GM18909 (cell line): ENCODE measurements around the gene TENT4A.

Experiments
- ATAC-seq: cut with Tn5 transposase; IDR thresholded peaks from one replicate; pipeline ENCODE4 v1.9.1; 2021; ENCODE audit warnings: mild to moderate bottlenecking; ENCODE audit not compliant: unreplicated experiment, poor library complexity

Gene TENT4A

DNA sequence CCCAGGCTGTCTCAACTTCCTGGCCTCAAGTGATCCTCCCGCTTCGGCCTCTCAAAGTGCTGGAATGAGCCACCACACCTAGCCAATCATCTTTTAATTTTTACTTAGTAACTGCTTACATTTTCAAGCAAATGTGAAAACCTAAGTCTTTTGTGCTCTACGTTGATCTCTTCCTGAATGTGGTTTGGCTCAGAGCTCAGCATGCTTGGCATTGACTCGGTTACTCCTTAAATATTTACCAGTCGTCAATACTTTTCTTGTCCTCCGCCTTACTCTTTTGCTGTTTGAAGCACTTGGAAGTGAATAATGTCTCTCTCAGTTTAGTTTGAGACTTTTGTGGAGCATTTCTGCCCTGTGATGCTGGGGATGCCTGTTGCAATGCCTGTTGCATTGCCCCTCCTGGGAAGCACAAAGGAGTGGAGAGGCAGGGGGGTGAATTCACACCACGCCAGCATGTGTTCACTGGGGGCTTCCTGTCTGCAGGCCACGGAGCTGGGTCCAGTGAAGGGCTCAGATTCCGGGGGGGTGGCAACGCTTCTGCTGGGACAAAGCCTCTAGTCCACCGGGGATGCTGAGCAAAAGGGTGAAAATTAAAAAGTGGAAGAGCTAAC, 13.1 kb upstream of the TENT4A start:
- ATAC-seq, result no peak

DNA sequence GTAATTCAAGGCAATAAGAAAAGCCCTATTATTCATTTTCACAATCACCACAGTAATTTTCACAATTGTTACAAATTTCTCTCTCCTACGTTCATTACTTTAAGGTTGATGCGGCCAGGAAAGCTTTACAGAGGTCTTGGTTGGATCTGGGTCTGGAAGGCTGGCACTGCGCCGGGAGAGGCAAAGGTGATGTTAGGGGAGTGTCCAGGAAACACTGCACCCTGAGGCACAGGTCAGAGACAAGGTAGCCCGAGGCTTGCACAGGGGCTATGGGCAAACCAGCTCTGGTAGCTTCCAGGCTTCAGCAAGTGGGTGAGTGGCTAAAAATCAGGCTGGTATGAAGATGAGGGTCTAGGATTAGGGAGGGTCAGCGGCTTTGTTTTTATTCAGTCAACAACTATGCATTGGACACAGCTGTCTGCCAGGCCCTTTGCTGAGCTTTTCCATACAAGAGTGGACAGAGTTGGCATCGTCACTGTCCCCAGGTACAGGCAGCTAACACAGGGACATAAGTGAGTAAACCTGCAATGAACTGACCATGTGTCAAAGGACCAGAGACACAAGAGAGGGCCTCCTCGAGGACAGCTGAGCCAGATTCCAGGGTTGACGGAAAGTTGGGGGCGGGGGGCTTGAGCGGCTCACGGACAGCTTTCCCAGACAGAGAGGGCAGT, 12.4 kb upstream of the TENT4A start:
- ATAC-seq, result no peak

DNA sequence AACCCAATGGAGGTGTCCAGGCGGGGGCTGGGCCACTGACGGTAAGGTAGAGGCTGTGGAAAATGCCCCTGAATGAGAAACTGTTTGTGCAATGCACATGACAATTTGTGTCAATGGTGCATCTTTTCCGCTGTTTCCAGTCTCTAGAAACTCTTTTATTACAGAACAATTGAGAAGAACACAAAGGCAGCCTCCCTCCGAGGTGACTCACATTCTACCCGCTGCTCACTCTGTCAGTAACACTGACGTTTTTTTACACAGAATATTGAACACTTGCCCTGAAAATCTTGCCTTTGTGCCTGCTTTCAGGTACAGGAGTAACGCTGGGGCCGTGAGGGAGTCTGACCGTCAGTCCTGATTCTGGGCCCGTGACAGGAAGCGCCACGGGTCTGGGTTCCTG, 11.7 kb upstream of the TENT4A start:
- ATAC-seq, result no peak

DNA sequence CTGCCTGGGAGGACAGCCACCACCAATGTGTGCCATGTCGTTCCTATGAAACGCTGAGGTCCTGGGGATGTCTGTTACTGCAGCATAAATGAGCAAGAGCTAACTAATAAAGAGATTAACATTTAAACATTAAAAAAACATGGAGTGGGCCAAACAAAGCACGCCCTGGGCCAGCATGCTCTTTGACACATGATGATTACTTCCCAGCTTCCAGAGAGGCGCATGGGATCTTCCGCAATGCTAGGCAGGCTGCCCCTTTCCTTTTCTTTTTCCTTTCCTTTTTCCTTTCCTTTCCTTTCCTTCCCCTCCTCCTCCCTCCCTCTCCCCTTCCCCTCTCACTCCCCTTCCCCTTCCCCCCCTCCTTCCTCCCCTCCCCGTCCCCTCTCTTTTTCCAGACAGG, 10.6 kb upstream of the TENT4A start:
- no peak for ATAC-seq

DNA sequence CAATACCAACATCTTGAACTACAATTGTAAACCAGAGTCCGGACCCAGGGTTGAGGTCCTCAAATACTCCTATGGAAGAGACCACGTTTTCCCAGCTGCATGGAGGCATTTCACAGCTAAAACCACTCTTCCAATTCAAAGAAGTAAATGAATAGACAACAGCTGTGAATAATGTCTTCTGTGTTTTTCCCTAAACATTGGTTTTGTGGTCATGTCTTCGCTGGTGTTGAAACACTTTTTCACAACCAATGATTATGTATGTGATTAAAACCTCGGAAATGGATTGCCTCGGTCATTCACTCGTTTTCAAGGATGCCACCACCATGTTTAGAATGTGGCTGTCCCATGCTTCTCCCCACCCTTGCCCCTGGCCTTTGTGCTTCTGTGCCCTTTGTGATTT, 9.4 kb upstream of the TENT4A start:
- no peak for ATAC-seq

DNA sequence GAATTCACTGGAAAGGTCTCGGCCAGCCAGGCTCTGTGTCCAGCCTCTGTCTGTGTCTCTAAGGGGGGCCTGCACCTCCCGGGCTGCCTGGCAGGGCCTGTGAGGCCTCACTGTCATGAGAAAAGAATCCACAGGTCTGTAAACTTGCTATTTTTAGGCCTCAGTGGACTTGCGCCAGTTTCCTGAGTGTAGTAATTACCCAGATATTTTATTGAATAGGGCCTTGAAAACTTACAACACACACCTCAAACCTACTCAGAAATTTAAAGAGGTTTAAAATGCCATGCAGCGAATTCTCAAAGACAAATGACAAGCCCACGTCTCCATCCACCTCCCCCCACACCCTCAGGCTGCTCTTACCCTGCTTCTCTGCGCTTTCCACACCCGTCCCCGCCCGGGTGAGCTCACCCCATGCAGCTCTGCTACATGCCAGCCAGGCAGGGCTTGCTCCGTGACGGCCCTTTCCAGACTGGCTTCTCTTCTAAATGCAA, 8.8 kb upstream of the TENT4A start:
- ATAC-seq, result no peak

DNA sequence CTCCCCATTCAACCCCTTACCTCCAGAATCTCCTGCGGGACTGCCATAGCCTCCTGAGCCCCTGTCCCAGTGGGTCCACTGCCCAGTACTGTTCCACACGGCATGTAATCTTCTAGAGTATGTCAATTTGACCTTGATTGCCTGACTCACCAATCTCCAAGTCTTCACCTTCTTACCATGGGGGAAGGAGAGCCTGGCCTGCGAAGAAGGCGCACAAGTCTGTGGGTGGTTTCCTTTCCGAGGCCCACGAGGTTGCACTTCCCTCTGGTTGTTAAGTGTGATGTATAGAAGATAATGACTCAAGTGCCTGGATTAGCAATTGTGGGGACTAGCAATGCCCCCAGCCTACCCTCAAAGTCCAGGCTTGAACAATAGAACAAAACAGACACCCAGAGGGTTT, 8.1 kb upstream of the TENT4A start:
- peak; percentile 65 for ATAC-seq

DNA sequence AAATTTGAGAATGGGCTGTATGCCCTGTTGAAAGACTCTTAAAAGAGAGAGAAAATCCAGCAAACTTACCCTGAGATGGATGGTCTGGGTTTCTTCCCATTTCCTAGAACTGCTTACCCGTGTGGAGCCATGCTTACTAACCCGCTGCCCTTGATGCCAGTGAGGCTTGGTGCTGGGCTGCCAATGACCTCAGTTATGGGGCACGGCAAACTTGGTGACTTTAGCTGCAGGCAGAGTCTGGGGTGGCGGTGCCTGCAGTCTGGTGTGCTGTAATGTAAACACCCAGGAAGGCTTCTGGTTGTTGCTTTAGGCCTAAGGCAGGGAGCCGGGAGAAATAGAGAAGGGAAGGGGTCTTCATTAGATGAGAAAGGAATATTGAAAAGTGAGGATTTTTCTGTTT, 7.3 kb upstream of the TENT4A start:
- ATAC-seq, result no peak

DNA sequence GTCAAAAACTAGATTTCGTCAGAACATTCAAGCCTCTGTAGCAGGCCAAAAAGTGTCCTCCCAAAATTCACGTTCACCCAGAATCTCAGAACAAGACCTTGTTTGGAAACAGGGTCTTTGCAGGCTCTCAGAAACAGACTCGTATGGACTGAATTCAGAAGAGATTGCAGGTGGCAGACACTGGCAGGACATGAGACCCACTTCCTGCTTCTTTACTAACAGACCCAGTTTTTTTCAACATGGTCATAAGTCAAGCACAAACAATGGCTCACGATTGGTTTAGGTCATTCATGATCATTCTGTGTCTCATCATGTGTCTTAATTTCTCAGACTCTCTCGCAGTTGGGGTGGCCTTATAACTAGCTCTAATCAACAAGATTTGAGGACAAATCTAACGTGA, 5.4 kb upstream of the TENT4A start:
- no peak for ATAC-seq

DNA sequence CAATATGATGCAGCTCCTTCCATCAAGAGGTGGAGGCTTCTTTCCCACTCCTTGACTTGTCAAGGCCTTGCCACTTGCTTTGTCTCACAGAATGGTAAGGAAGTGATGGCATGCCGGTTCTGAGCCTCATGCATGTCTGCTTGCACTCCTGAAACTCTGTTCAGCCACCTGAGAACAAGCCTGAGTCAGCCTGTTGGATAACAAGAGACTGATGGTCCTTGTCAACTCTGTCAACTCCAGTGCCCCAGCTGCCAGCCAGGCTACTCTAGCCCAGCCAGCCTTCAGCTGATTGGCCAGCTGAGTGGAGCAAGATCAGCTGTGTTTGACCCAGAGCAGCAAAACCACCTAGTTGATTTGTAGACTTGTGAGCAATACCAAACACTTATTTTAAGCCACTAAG, 4.4 kb upstream of the TENT4A start:
- no peak for ATAC-seq

DNA sequence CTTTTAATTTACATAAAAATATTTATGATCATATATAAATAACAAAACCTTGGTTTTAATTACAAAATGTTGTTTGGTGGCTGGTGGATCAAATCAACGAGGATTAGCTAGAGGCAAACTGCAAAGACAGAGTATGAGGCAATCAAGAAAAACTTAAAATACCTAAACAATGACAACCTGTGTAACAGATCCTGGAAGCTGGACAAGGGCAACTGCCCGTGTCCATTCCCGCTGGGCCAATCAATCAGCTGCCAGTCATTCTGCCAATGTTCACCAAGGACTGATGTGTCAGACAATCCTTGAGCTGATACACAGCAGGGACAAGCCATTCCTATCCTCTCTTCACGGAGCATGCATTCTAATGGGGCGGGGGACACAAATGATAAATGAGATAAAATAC, 3.2 kb upstream of the TENT4A start:
- no peak for ATAC-seq

DNA sequence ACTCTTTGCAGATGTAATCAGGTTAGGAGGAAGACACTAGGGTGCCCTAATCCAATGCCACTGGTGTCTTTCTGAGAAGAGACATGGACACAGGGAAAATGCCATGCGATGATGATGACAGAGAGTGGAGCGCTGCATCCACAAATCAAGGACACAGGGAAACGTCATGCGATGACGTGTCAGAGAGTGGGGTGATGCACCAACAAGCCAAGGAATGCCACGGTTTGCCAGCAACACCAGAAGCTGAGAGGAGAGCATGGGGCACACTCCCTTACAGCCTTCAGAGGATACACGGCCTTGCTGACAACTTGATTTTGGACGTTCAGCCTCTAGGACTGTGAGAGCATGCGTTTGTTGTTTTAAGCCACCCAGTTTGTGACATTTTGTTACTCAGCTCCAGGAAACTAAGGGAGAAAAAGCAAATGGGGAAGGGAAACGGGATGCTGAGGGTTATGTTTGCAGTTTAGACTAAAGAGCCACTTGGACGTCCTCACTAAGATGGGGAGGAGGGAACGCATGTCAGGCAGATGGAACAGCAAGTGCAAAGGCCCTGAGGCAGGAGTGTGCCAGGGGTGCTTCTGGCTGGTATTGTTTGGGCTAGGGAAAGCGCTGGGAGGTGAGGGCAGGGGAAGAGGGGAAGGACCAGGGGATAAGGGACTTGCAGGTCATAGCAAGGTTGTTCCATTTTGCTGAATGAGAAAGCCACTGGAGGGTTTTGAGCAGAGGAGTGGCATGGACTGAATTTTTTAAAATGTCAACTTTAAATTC, 2.5 kb upstream of the TENT4A start:
- no peak for ATAC-seq

DNA sequence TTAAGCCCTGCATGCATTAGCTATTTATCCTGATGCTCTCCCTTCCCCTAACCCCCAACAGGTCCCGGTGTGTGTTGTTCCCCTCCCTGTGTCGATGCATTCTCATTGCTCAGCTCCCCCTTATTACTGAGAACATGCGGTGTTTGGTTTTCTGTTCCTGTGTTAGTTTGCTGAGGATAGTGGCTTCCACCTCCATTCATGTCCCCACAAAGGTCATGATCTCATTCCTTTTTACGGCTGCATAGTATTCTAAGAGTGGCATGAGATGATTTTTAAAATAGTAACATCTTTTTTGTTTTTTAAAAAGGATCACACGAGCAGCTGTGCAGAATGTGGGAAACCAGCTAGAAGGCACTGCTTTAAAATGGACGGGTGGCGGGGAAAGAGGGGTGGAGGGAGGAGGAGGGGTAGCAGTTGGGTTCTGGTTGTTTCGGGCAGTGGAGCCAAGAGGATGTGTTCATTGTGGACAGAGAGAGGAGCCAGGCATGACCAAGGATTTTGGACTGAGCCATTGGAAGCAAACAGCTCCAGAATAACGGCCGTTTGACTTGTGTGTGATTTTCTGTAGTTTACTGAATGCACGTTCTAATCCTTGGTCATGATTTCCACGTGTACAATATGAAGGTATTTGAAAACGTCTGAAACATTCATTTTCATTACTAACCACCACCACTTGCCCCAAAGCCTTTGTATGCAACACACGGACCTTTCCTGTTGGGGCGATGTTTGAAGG, 1.7 kb upstream of the TENT4A start:
- peak; percentile 18 for ATAC-seq

DNA sequence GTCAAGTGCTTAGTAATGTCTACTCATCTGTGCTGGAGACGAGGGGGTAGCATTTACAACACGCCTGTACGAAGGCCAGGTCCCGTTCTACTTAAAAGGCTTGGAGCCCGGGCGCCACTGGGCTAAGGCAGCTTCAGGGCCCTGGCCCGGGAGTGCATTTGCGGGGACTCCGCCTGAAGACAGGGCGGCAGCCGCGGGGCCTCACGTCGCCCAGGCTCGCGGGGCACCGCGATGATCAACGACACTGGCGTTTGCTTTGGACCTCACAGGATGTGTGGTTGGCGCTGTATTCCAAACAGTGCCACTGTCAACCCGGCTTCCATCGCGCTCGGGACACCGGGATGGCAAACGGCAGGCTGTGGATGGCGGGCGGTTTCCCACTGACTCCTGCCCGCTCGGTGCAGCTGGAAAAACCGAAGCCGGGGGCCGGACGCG, 1.1 kb upstream of the TENT4A start:
- peak; percentile 9 for ATAC-seq

DNA sequence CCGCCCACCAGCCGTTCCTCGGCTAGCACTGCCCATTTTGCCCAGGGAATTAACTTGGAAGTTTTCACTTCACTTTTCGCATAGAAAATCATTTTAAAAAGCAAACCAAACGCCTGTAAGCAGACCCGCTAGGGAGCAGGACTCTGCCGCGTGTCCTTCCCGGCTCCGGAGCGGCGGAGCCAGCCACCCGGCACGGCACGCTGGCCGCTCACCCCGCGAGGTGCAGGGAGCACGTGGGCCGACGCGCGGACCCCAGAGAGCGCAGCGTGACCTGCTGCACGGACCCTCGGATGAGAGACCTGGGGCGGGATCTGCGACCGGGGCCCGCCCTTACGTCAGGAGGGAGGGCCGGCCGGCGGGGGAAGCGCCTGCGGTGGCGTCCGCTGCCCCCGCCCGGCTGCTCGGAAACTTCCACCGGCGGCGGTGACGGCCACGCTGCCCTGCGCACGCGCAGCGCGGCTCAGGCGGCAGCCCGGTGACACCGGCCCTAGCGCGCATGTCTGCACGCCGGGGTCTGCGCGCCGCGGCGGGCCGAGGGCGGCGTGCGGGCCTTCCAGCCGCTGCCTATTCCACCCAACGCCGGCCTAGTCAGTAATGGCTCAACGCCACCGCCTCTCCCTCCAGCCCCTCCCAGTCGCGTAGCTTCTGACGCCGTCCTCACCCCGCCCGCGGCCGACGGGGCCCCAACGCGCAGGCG, 507 bp upstream of the TENT4A start:
- peak; percentile 67 for ATAC-seq

DNA sequence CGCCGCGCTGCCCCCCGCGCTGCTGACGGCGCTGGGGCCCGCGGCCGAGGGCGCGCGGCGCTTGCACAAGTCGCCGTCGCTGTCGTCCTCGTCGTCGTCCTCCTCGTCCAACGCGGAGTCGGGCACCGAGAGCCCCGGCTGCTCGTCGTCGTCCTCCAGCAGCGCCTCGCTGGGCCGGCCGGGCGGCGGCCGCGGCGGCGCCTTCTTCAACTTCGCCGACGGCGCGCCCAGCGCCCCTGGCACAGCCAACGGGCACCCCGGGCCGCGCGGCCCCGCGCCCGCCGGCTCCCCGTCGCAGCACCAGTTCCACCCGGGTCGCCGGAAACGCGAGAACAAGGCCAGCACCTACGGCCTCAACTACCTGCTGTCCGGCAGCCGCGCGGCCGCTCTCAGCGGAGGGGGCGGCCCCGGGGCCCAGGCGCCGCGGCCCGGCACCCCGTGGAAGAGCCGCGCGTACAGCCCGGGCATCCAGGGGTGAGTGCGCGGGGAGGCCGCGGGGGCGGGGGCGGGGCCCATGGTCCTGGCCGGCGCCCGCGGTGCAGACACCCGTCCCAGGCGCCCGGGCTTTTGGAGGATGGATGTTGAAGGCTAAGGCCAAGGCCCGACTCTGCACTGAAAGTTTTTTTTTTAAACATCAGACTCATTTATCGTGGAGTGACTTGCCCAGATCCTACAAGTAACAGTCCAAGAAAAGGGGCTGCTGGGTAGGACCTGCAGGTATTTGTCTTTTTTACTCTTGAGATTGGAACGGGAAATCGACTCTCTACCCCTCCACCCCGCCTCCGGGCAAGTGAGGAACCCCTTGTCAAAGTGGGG, 1.2 kb downstream of the TENT4A start:
- no peak for ATAC-seq

DNA sequence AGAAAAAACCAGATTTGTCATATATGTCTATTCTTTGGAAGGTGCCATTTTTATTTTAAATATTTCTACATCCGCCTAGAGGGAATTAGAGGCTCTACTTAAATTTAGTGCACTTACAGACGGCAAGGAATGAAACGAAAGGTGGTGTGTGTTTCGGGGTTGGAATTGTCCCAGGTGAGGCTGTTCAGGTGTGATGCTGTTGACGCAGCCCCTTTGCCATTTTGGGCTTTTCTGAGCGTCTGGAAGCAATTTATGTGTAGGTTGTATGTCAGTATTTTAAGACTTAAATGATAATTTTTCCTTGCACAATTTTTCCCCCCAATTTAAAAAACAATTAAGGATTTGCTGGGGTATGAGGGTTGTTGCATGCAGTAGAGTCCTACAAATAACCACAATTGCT, 2.0 kb downstream of the TENT4A start:
- ATAC-seq, result no peak

DNA sequence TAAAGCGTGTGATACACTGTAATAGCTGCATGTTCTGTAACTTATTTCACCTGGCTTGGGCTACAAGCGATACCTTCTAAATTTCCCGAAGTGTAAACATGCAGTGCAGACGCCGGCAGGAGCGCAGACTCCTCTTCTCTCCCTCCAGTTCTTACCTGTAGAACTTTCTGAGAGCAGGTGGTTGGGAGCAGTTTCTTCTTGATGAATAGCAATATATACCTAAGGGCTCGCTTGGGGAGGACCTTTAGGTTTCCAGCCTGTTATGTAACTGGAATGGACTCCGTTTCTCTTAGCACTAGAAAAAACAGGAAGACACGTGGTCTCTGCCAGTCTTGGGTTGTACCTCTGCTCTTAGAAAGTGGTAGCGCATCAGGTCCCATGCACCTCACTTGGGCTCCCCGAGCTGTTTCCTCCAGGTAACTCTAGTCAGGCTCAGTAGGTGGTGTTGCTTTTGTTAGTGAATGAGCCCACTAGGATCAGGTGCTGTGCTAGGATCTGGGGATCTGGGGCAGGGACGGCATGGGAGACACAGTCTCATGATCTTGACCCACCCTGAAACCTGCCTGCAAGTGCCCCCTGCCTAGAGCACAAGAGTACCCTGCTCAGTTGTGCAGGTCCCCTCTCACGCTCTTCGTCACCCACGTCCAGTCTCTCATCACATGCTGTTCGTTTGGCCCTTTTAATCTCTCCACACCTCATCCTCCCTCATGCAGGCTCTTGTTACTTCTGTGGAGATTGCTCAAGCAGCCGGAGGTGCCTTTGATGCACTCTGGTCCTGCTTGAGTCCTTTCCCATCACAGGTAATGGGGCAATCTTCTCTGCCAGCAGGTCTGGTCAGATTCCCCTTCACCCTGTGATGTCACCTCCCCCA, 2.8 kb downstream of the TENT4A start:
- ATAC-seq, result no peak
